ENCODE results near the gene NDC1.

NDC1 gene

GRCh38 chr1:53735681-53736080, 102.4 kb downstream of the NDC1 start:
- no peak for FAIRE-seq
- no peak for TF ChIP-seq POLR2A (IDR thresholded peaks at IDR 0.05; ENCODE audit: low read depth, low read length)
- DNase-seq (ENCODE audit: insufficient read length, low spot score), result no peak

GRCh38 chr1:53735261-53735660, 102.8 kb downstream of the NDC1 start:
- FAIRE-seq (no peak), DNase-seq (ENCODE audit: insufficient read length, low spot score) (no peak)
- TF ChIP-seq POLR2A (IDR thresholded peaks at IDR 0.05; ENCODE audit: low read depth, low read length), result no peak

- TF ChIP-seq POLR2A (IDR thresholded peaks at IDR 0.05; ENCODE audit: low read depth, low read length), result no peak
- no peak for FAIRE-seq
- no peak for DNase-seq (ENCODE audit: insufficient read length, low spot score)
These were observed 103.4 kb downstream of the NDC1 start for GRCh38 chr1:53734650-53735211.

GRCh38 chr1:53733975-53734649, 104.0 kb downstream of the NDC1 start:
- no peak for FAIRE-seq
- TF ChIP-seq POLR2A (IDR thresholded peaks at IDR 0.05; ENCODE audit: low read depth, low read length), result no peak
- DNase-seq (ENCODE audit: insufficient read length, low spot score), result peak; percentile 38

GRCh38 chr1:53733447-53733931, 104.6 kb downstream of the NDC1 start:
- TF ChIP-seq POLR2A (IDR thresholded peaks at IDR 0.05; ENCODE audit: low read depth, low read length), result no peak
- FAIRE-seq (no peak), DNase-seq (ENCODE audit: insufficient read length, low spot score) (no peak)

- no peak for FAIRE-seq
- no peak for TF ChIP-seq POLR2A (IDR thresholded peaks at IDR 0.05; ENCODE audit: low read depth, low read length)
- peak; percentile 44 for DNase-seq (ENCODE audit: insufficient read length, low spot score)
These were observed 105.2 kb downstream of the NDC1 start for GRCh38 chr1:53732912-53733317.

- no peak for FAIRE-seq
- no peak for TF ChIP-seq POLR2A (IDR thresholded peaks at IDR 0.05; ENCODE audit: low read depth, low read length)
- no peak for DNase-seq (ENCODE audit: insufficient read length, low spot score)
These were observed 105.7 kb downstream of the NDC1 start for GRCh38 chr1:53732409-53732808.

GRCh38 chr1:53731779-53732305, 106.3 kb downstream of the NDC1 start:
- FAIRE-seq (no peak), DNase-seq (ENCODE audit: insufficient read length, low spot score) (no peak)
- no peak for TF ChIP-seq POLR2A (IDR thresholded peaks at IDR 0.05; ENCODE audit: low read depth, low read length)

GRCh38 chr1:53731043-53731600, 107.0 kb downstream of the NDC1 start:
- TF ChIP-seq POLR2A (IDR thresholded peaks at IDR 0.05; ENCODE audit: low read depth, low read length), result no peak
- FAIRE-seq, result no peak
- no peak for DNase-seq (ENCODE audit: insufficient read length, low spot score)

- TF ChIP-seq POLR2A (IDR thresholded peaks at IDR 0.05; ENCODE audit: low read depth, low read length), result no peak
- DNase-seq (ENCODE audit: insufficient read length, low spot score), result no peak
- no peak for FAIRE-seq
These were observed 107.8 kb downstream of the NDC1 start for GRCh38 chr1:53730224-53730865.

- DNase-seq (ENCODE audit: insufficient read length, low spot score) (no peak), FAIRE-seq (no peak)
- TF ChIP-seq POLR2A (IDR thresholded peaks at IDR 0.05; ENCODE audit: low read depth, low read length), result no peak
These were observed 108.5 kb downstream of the NDC1 start for GRCh38 chr1:53729456-53730223.

- TF ChIP-seq POLR2A (IDR thresholded peaks at IDR 0.05; ENCODE audit: low read depth, low read length), result no peak
- FAIRE-seq, result no peak
- DNase-seq (ENCODE audit: insufficient read length, low spot score), result no peak
These were observed 109.2 kb downstream of the NDC1 start for GRCh38 chr1:53728702-53729455.

GRCh38 chr1:53728196-53728595, 109.9 kb downstream of the NDC1 start:
- no peak for TF ChIP-seq POLR2A (IDR thresholded peaks at IDR 0.05; ENCODE audit: low read depth, low read length)
- FAIRE-seq (no peak), DNase-seq (ENCODE audit: insufficient read length, low spot score) (no peak)

Measured in H54 (cell line).